KBM-7 (cell line): ENCODE results near the gene EME2.
"Not testable (repeated sequence)": the region's sequence is repeated elsewhere in the genome, so short reads cannot be mapped to it uniquely, and the experiment has no call there.

Source experiments
- DNase-seq: peaks from one replicate; pipeline ENCODE4 v3.0.0-alpha.2; 2015
- in situ Hi-C: fragments of 300-500 bp; cut with MboI; formaldehyde crosslinking; loops from 2 replicates; pipeline ENCODE4 v1.14.3; 2020; ENCODE audit warnings: low sequenced_read_pairs, low pct_unique_long_range_greater_than_20kb, mixed read lengths

The EME2 gene, protein sequence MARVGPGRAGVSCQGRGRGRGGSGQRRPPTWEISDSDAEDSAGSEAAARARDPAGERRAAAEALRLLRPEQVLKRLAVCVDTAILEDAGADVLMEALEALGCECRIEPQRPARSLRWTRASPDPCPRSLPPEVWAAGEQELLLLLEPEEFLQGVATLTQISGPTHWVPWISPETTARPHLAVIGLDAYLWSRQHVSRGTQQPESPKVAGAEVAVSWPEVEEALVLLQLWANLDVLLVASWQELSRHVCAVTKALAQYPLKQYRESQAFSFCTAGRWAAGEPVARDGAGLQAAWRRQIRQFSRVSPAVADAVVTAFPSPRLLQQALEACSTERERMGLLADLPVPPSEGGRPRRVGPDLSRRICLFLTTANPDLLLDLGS

DNA sequence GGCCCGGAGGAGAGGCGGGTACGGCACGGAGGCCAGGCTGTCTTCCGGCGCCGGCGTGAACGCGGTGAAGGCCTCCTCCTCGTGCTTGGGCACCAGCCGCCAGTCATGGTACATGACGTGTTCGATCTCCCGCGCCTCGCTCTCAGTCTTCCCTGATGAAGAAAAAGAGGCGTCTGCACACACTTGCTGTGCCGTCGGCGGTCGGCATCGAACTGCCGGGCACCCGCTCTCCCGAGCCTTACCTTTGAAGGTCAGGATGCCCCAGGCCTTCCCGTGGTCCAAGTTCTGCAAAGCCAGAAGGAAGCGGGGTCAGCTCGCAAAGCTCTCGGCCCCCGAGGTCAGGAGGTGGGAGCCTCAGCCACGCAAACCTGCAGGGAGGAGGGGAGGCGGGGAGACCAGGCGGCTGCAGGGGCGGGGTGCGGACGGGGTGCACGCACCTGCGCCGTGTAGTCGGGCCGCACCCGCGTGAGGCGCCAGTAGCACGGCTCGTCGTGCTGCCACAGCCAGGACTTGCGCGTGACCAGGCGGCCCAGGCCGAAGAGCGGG, at the start of gene EME2:
TSS of gene EME2 (plus strand) at position 449 of the 546 bp plus-strand sequence. CDS start 418 bp downstream, outside the sequence.
- DNase-seq, result no peak
- in situ Hi-C loops, result no loop called here

DNA sequence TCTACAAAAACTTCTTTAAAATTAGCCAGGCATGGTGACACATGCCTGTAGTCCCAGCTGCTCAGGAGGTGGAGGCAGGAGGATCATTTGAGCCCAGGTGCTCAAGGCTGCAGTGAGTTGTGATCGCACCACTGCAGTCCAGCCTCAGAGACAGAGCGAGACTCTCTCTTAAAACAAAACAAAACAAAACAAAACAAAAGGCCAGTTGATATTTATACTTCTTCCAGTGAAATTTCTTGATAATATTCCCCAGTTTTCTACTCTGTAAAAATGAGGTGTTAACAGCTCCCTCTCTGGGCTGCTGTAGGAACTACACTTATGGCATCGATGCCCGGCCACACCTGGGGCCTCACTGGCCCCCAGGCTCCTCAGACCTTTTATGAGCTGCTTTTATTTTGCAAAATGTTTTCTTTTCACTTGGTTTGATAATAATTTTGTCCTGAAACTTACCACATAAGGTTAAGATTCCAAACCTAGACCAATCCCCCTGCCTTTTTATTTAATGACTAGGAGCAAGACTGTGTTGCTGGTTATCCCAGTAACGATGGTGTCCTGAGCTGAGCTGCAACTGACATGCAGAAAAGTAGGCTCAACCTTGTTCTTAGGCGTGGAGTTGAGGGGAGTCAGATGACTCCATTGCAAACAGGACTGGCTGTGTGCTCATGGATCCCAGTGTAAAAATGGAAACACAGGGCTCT, 49.0 kb upstream of the EME2 start:
- peak; percentile 68 for DNase-seq
- in situ Hi-C loops, result no loop called here

DNA sequence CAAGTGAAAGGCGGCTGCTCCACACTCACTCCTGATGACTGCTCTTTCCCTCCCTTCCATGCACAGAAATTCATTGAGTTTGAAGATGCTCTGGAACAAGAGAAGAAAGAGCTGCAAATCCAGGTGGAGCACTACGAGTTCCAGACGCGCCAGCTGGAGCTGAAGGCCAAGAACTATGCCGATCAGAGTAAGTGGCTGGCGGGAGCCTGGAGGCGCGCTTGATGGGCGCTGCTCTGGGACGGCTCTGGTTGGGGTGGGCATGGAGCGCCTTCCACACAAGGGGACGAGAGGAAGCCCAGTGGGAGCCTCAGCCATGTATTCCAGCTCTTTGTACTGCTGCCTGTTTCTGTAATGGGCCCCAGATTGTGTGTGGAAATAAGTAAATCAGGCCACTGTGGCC, 48.1 kb upstream of the EME2 start:
- no peak for DNase-seq
- in situ Hi-C loops, result no loop called here

DNA sequence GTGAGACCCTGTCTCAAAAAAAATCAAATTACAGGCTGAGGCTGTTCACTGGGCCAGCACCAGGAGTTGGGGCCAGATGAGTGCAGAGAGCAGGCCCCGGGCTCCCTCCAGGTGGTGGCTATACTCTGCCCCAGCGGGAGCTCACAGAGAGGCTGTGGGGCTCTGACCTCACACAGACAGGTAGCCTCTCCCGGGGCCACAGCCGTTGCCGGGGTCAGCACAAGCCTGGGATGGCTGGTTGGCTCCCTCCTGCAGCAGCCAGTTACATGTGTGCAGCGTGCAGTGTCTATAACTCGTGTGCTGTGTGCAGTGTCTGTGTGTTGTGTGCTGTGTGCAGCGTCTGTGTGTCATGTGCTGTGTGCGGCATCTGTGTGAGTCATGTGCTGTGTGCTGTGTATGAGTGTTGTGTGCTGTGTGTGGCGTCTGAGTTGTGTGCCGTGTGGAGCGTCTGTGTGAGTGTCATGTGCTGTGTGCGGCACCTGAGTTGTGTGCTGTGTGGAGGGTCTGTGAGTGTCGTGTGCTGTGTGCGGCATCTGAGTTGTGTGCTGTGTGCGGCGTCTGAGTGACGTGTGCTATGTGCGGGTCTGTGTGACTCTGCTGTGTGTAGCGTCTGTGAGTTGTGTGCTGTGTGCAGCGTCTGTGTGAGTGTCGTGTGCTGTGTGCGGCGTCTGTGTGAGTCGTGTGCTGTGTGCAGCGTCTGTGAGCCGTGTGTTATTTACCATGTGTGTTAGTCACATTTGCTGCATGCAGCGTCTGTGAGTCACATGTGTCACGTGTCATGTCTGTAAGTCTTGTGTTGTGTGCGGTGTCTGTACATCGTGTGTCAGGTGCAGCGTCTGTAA, 45.7 kb upstream of the EME2 start:
- in situ Hi-C loops, result no loop called here
- DNase-seq, result no peak

DNA sequence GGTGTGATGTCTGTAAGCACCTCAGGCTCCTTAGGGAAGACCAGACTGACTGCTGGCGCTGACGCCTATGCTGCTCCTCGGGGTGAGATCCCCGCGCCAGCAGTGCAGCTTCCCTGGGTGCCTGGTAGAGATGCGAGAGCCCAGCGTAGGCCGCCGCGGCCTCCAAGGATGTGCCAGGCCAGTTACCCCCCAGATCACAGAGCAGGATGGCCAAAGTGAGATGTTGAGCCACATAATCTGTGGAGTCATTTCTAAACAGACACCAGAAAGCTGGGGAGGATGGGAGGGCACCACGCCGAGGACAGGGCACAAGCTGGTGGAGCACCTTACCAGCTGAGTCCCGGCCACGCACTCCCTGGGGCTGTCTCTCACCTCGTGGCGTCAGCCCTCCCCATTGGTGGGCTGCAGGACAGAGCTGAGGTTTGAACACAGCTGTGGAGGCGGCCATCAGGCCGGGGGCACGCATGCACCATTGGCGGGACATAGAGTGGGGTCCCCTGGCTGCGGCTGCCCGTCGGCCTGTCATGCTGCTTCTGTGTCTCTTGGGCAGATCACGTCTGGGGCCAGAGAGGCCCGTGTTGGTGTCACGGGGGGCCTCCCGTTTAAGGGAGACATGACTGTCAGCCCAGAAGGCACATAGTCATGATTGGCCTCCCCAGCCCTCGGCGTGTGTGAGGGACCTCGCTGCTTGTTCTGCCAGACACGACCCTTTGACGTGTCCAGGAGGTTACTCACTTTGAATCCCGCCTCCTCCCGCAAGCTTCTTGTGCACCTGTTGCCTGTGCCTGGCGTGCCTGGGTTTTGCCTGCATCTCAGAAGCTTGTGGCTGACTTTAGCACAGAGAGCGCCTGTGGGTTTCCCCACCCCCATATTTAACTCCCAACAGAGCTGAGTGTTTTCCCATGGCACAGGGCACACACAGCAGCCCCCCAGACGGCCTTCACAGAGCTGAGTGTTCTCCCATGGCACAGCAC, 44.7 kb upstream of the EME2 start:
- DNase-seq, result no peak
- in situ Hi-C loops, result no loop called here

DNA sequence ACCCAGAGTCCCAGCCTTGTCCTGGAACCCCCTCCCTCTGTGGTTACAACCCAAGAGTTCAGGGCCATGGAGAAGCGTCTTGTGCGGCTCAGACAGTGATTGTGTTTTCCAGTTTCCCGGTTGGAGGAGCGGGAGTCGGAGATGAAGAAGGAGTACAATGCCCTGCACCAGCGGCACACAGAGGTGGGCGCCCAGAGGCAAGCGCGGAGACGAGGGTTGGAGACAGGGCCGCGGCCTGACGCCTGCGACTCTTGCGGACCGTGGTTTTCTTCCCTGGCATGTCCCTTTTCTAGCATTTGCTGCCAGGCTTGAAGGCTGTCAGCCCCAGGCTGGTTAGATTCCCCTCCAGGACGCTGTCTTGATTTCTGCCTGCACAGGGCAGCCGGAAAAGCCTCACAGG, 43.6 kb upstream of the EME2 start:
- DNase-seq, result no peak
- in situ Hi-C loops, result no loop called here

DNA sequence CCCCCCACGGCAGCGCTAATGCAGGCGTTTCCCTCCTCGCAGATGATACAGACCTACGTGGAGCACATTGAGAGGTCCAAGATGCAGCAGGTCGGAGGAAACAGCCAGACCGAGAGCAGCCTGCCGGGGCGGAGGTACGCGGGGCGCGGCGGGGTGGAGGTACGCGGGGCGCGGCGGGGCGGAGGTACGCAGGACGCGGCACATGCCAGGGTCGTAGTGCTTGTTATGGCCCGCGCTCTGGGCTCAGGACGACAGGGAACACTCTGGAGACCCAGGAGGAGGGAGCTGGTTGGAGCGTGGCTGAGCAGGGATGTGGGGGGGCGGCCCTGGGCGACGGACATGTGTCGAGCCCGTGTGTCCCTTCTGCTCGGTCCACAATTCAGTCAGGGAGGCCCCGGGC, 43.2 kb upstream of the EME2 start:
- in situ Hi-C loops, result no loop called here
- DNase-seq, result no peak

DNA sequence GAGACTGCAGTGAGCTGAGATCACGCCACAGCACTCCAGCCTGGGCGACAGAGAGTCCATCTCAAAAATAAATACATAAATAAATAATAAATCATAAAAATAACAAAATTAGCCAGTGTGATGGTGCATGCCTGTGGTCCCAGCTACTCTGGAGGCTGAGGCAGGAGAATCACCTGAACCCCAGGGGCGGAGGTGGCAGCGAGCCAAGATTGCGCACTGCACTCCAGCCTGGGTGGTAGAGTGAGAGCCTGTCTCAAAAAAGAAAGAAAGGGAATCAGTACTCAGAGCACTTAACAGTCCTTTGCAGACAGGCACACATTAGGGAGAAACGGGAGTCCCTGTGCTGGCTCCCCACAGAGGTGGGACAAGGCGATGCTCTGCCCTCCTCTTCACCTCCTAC, 41.5 kb upstream of the EME2 start:
- DNase-seq, result no peak
- in situ Hi-C loops, result no loop called here

DNA sequence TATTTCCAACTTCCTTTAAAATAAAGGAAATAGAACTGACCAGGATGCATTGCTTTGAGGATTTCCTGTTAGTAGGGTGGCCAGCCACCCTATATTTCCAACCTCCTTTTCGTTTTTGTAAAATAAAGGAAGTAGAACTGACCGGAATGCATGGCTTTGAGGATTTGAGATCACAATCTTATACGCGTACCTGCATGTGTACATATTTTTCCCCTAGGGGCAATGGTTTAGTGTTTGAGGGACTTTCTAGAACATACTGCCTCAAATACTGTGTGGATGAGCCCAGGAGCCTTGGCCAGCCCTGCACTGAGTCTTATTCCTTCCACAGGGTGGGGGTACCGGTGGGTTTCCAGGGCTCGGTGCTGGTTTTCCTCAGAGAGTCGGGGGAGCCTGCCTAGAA, 41.0 kb upstream of the EME2 start:
- in situ Hi-C loops, result no loop called here
- no peak for DNase-seq

DNA sequence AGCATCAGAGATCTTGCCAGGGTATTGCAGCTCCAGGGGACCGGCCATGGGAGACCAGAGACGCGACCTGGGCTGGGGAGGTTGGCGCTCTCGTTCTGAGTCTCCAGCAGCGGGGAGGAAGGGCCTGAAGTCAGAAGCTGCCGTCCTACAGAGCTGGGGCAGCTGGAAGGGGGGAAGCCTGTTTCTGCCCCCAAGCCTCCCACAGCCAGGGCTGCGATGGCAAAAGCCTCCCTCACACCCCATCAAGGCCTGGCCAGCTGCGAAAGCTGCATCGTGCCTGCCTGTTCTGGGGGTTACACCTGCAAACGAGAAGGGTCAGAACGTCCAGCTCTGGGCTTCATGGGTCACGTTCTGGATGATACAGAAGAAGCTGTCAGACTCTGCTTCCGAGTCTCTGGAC, 40.5 kb upstream of the EME2 start:
- no peak for DNase-seq
- in situ Hi-C loops, result no loop called here

DNA sequence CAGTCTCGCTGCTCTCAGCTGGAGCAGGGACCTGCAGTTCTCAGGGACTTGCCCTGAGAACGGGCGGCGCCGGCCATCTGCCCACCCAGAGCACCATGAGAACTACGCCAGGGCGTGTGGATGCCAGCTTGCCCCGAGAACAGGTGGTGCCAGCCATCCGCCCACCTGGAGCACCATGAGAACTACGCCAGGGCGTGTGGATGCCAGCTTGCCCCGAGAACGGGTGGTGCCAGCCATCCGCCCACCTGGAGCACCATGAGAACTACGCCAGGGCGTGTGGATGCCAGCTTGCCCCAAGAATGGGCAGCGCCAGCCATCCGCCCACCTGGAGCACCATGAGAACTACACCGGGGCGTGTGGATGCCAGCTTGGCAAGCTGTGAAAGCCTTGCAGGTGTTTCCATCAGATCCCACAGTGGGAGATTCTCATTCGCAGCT, 40.0 kb upstream of the EME2 start:
- DNase-seq, in situ Hi-C loops: not testable (repeated sequence)

DNA sequence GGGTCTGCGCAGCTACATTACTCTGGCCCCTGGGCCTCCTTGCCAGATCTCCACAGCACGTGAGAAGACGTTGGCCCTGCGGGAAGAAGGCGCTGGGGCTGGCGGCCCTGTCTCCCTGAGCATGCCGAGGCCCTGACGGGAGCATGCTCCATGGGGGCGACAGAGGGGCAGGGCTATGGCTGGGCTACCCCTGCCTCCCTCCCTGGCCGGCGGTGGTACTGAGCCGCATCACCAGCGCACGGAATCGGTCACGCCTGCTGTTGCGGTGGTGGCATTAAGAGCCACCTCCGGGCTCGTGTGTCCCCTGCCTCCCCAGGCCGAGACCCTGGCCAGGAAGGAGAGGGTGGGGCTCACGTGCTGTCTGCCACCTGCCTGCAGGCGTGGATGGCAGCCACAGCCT, 38.5 kb upstream of the EME2 start:
- in situ Hi-C loops, result no loop called here
- no peak for DNase-seq

DNA sequence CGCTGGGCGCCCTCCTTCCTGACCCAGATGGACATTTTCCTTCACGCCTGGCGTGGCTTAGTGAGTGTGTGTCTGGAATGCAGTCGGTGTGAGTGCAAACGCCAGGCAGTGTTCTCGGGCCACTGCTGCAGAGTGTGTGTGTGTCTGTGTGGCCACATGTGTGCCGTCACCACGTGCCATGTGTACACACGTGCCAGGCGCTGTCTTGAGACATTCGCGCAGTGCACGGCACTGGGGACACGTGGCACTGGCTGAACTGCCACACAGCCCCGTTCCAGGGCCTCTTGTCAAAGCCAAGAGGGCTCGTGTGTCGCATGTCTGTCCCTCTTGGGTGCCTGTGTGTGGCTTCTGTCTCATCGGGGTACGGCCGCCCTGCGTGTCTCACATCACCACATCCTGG, 37.8 kb upstream of the EME2 start:
- no peak for DNase-seq
- in situ Hi-C loops, result no loop called here

DNA sequence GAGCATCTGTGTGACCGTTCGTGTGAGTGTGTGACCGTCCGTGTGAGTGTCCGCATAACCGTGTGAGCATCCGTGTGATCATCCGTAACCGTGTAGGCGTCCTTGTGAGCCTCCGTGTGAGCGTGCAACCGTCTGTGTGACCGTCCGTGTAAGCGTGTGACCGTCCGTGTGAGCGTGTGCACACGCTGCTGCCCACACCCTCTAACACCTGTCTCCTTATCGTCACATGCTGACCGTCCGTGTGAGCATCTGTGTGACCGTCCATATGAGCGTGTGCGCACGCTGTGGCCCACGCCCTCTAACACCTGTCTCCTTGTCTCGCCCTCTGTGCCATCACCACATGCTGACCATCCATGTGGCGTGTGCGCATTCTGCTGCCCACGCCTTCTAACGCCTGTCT, 32.4 kb upstream of the EME2 start:
- in situ Hi-C loops, result no loop called here
- DNase-seq, result no peak

DNA sequence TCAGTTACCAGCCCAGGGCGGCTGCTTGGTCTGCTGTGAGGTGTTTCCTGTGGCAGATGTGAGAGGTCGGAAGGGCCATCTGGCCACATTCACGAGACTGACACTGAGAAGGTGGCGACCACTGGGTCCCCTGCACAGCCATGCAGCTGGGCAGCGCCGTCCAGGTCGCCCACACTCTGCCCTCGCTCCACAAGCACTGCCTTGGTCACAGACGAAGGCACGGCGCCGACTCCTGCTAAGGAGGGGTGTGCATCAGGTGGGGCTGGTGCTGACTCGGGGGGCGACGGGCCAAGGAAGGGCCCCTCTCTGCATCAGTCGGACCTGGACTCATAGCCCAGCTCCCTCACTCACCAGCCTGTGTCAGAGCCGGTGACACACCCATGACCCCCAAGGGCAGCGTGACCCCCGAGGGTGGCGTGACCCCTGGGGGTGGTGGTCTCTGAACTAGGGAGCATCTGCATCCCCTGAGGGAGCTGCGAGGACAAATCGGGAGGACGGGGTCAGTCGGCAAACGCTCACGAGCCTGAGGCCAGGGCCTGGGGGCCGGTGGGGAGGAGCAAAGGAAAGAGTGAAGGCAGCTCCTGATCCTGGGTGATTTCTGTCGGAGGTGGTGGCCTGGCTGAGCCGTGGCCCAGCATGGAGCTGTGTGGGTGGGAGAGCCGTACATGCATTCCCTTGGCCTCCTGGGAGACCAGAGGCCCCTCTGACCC, 31.7 kb upstream of the EME2 start:
- in situ Hi-C loops, result no loop called here
- no peak for DNase-seq

DNA sequence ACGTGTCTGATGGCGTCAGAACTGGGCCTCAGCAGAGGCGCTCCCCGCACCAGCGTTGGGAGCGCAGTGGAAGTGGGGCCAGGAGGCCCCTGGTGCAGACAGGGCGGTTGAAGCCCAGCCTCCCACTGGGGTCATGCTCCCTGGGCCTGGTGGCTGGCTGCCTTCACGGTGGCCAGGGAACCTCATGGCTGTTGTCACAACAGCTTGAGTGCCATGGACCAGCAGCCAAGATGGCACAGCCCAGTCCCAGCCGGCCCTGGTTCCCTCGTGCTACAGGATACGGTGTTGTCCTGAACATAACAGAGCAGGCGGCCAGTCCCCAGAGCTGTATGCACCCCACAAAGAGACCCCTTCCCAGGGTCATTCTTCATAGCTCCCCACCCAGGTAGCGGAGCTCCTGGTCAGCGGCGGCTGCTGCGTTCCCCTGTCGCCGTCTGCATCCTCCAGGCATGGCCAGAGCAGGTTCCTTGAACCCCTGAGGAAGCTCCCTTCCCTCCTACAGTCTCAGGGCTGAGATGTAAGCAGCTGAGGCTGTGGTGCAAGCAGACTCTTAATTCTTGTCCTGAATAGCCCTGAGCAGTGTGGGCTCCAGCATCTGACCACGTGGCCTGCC, 31.0 kb upstream of the EME2 start:
- DNase-seq, result no peak
- in situ Hi-C loops, result no loop called here
